HG03442 (cell line): ENCODE results near the gene ZNF511.

Experiments
- ATAC-seq: cut with Tn5 transposase; IDR thresholded peaks from one replicate; pipeline ENCODE4 v1.9.1; 2021; ENCODE audit warnings: mild to moderate bottlenecking, moderate library complexity; ENCODE audit not compliant: unreplicated experiment

The ZNF511 gene

GRCh38 chr10:133273534-133274143 is 35.1 kb upstream of the ZNF511 start:
- ATAC-seq: no peak

GRCh38 chr10:133274751-133275683 is 33.7 kb upstream of the ZNF511 start:
- peak; percentile 44 for ATAC-seq

GRCh38 chr10:133275684-133276092 is 33.0 kb upstream of the ZNF511 start:
- ATAC-seq: peak; percentile 30

GRCh38 chr10:133276100-133276434 is 32.6 kb upstream of the ZNF511 start:
- ATAC-seq: no peak

GRCh38 chr10:133276435-133277201 is 32.1 kb upstream of the ZNF511 start, which contains the start of gene ADAM8:
ADAM8 (minus strand) TSS chr10:133276868; CDS start chr10:133276817, 51 bp downstream.
- ATAC-seq: peak; percentile 39

GRCh38 chr10:133277277-133277992 is 31.3 kb upstream of the ZNF511 start:
- no peak for ATAC-seq

- ATAC-seq: no peak
Observed at GRCh38 chr10:133277993-133278576, 30.6 kb upstream of the ZNF511 start.

GRCh38 chr10:133278577-133279265 is 30.0 kb upstream of the ZNF511 start:
- peak; percentile 37 for ATAC-seq

- no peak for ATAC-seq
Observed at GRCh38 chr10:133279326-133280226, 29.1 kb upstream of the ZNF511 start.

GRCh38 chr10:133280391-133281059 is 28.2 kb upstream of the ZNF511 start:
- no peak for ATAC-seq

- no peak for ATAC-seq
Observed at GRCh38 chr10:133281084-133281483, 27.6 kb upstream of the ZNF511 start.

- ATAC-seq: no peak
Observed at GRCh38 chr10:133281628-133282372, 26.9 kb upstream of the ZNF511 start.

- ATAC-seq: no peak
Observed at GRCh38 chr10:133282846-133283390, 25.8 kb upstream of the ZNF511 start.

GRCh38 chr10:133283931-133284330 is 24.8 kb upstream of the ZNF511 start:
- ATAC-seq: no peak

GRCh38 chr10:133285217-133285616 is 23.5 kb upstream of the ZNF511 start:
- ATAC-seq: no peak

- ATAC-seq: no peak
Observed at GRCh38 chr10:133286366-133286765, 22.3 kb upstream of the ZNF511 start.

GRCh38 chr10:133287832-133288500 is 20.7 kb upstream of the ZNF511 start:
- ATAC-seq: no peak
